ENCODE measurements around the gene CNTNAP2. TPM values are rescaled to one million over a fixed set of nuclear protein-coding genes. Genes with fewer than 3 reads are reported as not detected.
"Not testable (repeated sequence)": the region's sequence is repeated elsewhere in the genome, so short reads cannot be mapped to it uniquely, and the experiment has no call there.

CNTNAP2 gene
- total RNA-seq, 1 experiment from 2014 or later, result 64.5 TPM

DNA sequence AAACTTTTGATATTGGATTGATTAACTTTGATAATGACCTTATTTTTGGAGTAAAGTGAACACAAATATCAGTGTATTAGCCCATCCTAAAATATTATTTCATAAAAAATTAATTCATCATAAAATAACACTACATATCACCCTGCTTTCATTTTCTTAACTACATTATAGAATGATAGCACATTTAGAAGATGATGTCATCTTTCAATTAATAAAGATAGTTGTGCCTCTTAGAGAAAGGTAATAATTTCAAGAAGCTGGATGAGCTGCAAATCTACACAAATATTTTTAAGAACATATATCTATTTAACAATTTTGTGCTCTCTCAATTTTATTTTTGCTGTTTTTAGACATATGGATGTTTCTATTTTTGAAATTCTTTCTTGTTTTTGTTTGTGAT is 126.1 kb downstream of the CNTNAP2 start:
- Mint-ChIP-seq H3K9me3 (peaks cover 0 to 3% of the 10 kb centered on the region in 2 experiments; a peak in 1 of 5 replicates), H3K27me3 (ENCODE audit: low read depth) (no peaks in the 10 kb centered on the region), H3K36me3 (ENCODE audit: insufficient read depth in 1 of 3, low read depth in 3 of 3) (peaks cover 57 to 70% (median 60%) of the 10 kb centered on the region in 3 experiments), H3K4me3 (peak overlapping the region in 1 of 2 experiments; percentile 57; a peak in 3 of 5 replicates), H3K4me1 (peaks cover 46 to 53% of the 10 kb centered on the region in 2 experiments), H3K27ac (no peak overlapping the region)
- Histone ChIP-seq H3K14ac (ENCODE audit: insufficient read depth, low read length) (no peak overlapping the region), H3K23me2 (ENCODE audit: insufficient read length, low read depth, low read length, poor library complexity, severe bottlenecking) (no peaks in the 10 kb centered on the region), H3K9ac (ENCODE audit: extremely low read depth, insufficient read length, low read length) (no peak overlapping the region), H4K20me1 (ENCODE audit: control insufficient read depth, insufficient read depth, insufficient read length) (no peaks in the 10 kb centered on the region), H2BK15ac (ENCODE audit: low read depth, low read length) (no peak overlapping the region), H2BK120ac (ENCODE audit: low read depth, low read length, poor library complexity, severe bottlenecking) (no peak overlapping the region), H3K9me3 (ENCODE audit: control insufficient read depth, low read depth, low read length) (no peaks in the 10 kb centered on the region), H2AFZ (ENCODE audit: low read length) (no peak overlapping the region), H2BK12ac (ENCODE audit: insufficient read length, low read depth, low read length) (no peak overlapping the region), H3K56ac (ENCODE audit: insufficient read length, low read depth, low read length) (no peak overlapping the region), H3K79me1 (ENCODE audit: insufficient read depth, low read depth, low read length, poor library complexity, severe bottlenecking) (no peaks in the 10 kb centered on the region), H3K27ac (ENCODE audit: insufficient read length, low read depth, low read length) (no peak overlapping the region), H4K5ac (ENCODE audit: insufficient read length, low read depth, low read length) (no peak overlapping the region), H2BK5ac (ENCODE audit: insufficient read length, low read length) (no peak overlapping the region), H2AK5ac (ENCODE audit: insufficient read length, low read length) (no peak overlapping the region), H4K91ac (ENCODE audit: insufficient read length, low read depth, low read length) (no peak overlapping the region), H3K18ac (ENCODE audit: insufficient read length, low read depth, low read length) (no peak overlapping the region), H4K8ac (replicated peaks; ENCODE audit: insufficient read length, low read depth, low read length) (no peak overlapping the region), H3K27me3 (ENCODE audit: insufficient read depth, low read length) (no peaks in the 10 kb centered on the region), H3K4me1 (ENCODE audit: insufficient read depth, low read length) (no peaks in the 10 kb centered on the region), H2BK20ac (ENCODE audit: low read depth, low read length, poor library complexity, severe bottlenecking) (no peak overlapping the region), H3T11ph (ENCODE audit: low read length) (no peak overlapping the region), H3K4ac (ENCODE audit: low read depth, low read length) (no peak overlapping the region), H3K79me2 (ENCODE audit: insufficient read depth, low read length) (peaks cover 28% of the 10 kb centered on the region; the same call in 1 of the 2 replicates), H3K4me2 (ENCODE audit: insufficient read depth, insufficient read length, low read length) (no peak overlapping the region), H3K23ac (ENCODE audit: insufficient read length, low read depth, low read length) (no peak overlapping the region)
- DNase-seq, result no peak
- TF ChIP-seq CTCF (conservative IDR thresholded peaks at IDR 0.05), result no peak

- not testable (repeated sequence) for H4K20me1 ChIP-seq (ENCODE audit: control insufficient read depth, insufficient read depth, insufficient read length); H4K91ac ChIP-seq (ENCODE audit: insufficient read length, low read depth, low read length); H3K56ac ChIP-seq (ENCODE audit: insufficient read length, low read depth, low read length); DNase-seq; H3K23me2 ChIP-seq (ENCODE audit: insufficient read length, low read depth, low read length, poor library complexity, severe bottlenecking); H3K23ac ChIP-seq (ENCODE audit: insufficient read length, low read depth, low read length); H2BK120ac ChIP-seq (ENCODE audit: low read depth, low read length, poor library complexity, severe bottlenecking); H3K14ac ChIP-seq (ENCODE audit: insufficient read depth, low read length); H2AK5ac ChIP-seq (ENCODE audit: insufficient read length, low read length); H4K8ac ChIP-seq (replicated peaks; ENCODE audit: insufficient read length, low read depth, low read length); H3K79me1 ChIP-seq (ENCODE audit: insufficient read depth, low read depth, low read length, poor library complexity, severe bottlenecking); H4K5ac ChIP-seq (ENCODE audit: insufficient read length, low read depth, low read length); H2BK5ac ChIP-seq (ENCODE audit: insufficient read length, low read length); H2AFZ ChIP-seq (ENCODE audit: low read length); H3K27me3 Mint-ChIP-seq (ENCODE audit: low read depth); H3T11ph ChIP-seq (ENCODE audit: low read length); H3K18ac ChIP-seq (ENCODE audit: insufficient read length, low read depth, low read length); H3K9me3 ChIP-seq (ENCODE audit: control insufficient read depth, low read depth, low read length); H2BK12ac ChIP-seq (ENCODE audit: insufficient read length, low read depth, low read length); H2BK20ac ChIP-seq (ENCODE audit: low read depth, low read length, poor library complexity, severe bottlenecking); H3K27ac ChIP-seq (ENCODE audit: insufficient read length, low read depth, low read length); H3K9me3 Mint-ChIP-seq; H3K27me3 ChIP-seq (ENCODE audit: insufficient read depth, low read length); H2BK15ac ChIP-seq (ENCODE audit: low read depth, low read length); H3K4ac ChIP-seq (ENCODE audit: low read depth, low read length)
- Histone ChIP-seq H3K9ac (ENCODE audit: extremely low read depth, insufficient read length, low read length) (peak overlapping the region; percentile 81), H3K4me2 (ENCODE audit: insufficient read depth, insufficient read length, low read length) (peak overlapping the region; percentile 66), H3K79me2 (ENCODE audit: insufficient read depth, low read length) (peaks cover 29% of the 10 kb centered on the region; the same call in 1 of the 2 replicates), H3K4me1 (ENCODE audit: insufficient read depth, low read length) (peaks cover 11% of the 10 kb centered on the region; the same call in 1 of the 2 replicates)
- peaks cover 53 to 57% of the 10 kb centered on the region in 2 experiments for H3K4me1 Mint-ChIP-seq
- no CpG with 5 or more reads among the region's 15 CpGs for WGBS (ENCODE audit: extremely low coverage, insufficient read length, low lambda C conversion rate)
- H3K27ac Mint-ChIP-seq, result peak overlapping the region in 2 of 3 experiments; percentile 94 to 99; a peak in 5 of 7 replicates
- peaks cover 24 to 48% (median 31%) of the 10 kb centered on the region in 3 experiments for H3K36me3 Mint-ChIP-seq (ENCODE audit: insufficient read depth in 1 of 3, low read depth in 3 of 3)
- H3K4me3 Mint-ChIP-seq, result peak overlapping the region; percentile 84 to 98
Observed at GRCh38 chr7:146247991-146248390, 131.4 kb downstream of the CNTNAP2 start.
